ENCODE data around the gene MYO1B.

Gene MYO1B

GRCh38 chr2:191228333-191228732 lies 16.9 kb upstream of the MYO1B start:
- DNase-seq: no peak

DNA sequence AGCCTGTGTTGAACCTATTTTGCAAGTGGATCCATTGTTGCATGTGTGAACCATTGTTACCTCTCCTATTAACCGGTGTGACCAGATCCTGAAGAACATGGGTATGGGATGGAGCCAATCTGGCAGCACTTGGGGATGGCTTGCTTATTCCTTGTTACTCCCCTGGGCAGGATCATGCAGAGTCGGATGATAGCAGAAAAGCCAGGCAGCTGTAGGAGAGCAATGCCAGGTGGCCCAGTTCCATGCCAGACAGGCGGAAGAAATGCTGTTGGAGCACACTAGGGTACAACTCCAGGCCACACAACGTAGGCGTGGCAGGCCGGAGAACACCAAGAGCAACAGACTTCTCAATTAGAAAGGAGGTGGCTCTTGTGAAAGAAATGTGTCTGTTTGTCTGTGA lies 16.3 kb upstream of the MYO1B start:
- DNase-seq: no peak

- no peak for DNase-seq
Observed at GRCh38 chr2:191230174-191230573, 15.0 kb upstream of the MYO1B start.

DNA sequence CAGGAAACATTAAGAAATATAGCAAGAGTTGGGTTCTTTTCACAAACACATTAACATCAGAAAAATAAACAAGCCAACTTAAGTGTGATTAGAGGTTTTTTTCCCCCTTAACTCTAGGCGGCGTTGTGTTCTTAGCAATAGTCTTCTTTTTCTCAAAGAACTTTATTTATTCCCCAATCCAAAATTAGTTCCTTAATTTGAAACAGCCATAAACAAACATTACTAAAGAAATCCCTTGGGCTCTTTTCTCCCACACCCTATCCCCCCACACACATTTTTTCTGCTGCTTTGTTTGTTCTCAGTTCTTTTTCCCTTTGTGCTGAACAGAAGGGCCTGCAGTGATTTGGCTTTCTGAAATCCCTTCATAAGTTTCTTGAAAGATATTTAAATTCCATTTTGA lies 13.2 kb upstream of the MYO1B start:
- no peak for DNase-seq

- no peak for DNase-seq
Observed at GRCh38 chr2:191233533-191233932, 11.7 kb upstream of the MYO1B start.

- no peak for DNase-seq
Observed at GRCh38 chr2:191234376-191234775, 10.8 kb upstream of the MYO1B start.

- no peak for DNase-seq
Observed at GRCh38 chr2:191240871-191241270, 4.3 kb upstream of the MYO1B start.

DNA sequence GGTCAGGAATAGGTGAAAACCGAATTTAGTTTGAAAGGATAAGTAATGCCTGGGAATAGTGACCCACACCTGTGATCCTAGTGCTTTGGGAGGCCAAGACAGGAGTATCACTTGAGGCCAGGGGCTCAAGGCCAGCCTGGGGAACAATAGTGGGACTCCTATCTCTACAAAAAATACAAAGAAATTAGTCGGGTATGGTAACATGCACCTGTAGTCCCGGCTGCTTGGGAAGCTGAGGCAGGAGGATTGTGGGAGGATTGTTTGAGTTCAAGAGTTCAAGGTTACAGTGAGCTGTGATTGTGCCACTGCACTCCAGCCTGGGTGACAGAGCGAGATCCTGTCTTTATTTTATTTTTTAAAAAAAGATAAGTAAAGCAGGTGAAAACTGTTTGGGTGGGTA lies 3.8 kb upstream of the MYO1B start:
- no peak for DNase-seq

DNA sequence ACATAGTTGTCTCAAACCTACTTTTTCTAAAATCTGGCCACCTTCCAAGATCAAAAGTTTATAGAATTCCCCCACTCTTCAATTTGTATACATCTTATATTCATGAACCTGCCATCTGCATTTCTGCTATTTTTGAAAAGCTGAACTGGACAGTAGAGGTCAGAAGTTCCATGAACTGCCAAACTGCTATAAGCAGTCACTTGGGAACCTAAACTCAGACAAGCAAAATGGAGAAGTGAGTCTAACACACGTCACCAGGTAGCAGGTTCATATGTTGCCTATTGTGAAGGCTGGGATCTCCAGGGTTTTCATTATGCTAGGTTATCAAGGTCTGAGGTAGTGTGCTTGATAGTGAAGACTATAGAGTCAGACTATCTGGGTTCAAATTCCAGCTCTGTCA lies 2.0 kb upstream of the MYO1B start:
- no peak for DNase-seq

GRCh38 chr2:191244350-191244749 lies 854 bp upstream of the MYO1B start:
- no peak for DNase-seq

DNA sequence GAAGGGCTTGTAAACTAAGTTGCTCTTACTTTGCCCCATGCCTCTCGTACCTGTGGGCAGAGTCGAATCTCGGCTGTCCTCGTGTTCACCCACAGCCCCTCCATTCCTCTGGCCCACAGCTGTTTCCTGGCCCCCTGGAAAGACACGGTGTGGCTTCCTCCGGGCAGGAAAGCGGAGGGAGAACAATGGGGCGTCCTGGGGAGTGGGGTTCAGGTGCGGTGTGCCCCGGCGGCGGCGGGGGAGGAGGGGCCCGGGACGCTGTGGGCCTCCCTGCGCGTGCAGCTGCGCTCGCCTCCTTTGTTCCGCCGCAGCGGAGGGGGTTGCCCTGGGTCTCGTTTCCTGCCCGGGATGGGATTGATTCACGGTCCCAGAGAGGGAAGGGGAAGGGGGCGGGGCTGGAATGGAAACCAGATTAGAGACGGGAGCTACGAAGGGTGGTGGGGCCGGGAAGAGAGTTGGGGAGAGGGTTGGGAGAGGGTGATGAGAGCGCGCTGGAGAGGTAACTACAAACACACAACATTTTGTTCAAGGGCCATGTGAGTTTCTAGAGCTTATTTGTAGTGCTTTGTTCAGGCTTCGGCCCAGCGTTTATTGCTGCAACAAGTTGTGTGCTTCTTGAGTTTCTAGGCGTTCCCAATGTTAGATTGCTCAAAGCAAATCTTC lies 796 bp downstream of the MYO1B start:
- no peak for DNase-seq

GRCh38 chr2:191246820-191247380 lies 1.7 kb downstream of the MYO1B start:
- DNase-seq: no peak

- no peak for DNase-seq
Observed at GRCh38 chr2:191247381-191248057, 2.3 kb downstream of the MYO1B start.

DNA sequence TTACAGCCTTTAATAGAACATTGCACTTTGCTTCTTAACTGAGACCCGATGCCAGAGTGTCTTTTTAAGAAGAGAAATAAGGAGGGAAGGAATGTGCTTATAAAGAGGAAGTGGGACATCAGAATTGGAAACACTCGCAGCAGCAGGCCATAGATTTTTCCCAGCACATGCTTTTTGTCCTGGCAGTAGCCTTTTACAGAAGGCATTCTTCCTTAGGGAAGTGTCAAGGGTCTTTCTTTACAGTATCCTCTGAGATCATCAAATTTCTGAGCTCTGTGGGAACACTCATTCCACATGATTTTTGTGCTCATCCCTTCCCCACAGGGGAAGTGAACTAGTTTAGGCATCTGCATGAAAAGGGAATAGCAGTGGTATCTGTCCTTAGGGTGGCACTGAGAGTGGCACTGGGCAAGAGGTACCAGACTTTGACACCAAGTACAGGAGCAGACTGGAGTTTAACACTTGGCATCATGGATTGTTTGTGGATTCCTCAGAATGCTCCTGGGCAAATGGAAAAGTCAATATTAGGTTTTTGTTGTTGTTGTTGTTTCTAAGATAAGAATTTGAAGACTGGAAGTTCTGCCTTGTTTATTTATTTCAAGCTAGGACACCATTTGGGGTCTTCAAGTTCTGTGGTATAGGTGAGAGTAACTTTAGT lies 4.1 kb downstream of the MYO1B start:
- no peak for DNase-seq

DNA sequence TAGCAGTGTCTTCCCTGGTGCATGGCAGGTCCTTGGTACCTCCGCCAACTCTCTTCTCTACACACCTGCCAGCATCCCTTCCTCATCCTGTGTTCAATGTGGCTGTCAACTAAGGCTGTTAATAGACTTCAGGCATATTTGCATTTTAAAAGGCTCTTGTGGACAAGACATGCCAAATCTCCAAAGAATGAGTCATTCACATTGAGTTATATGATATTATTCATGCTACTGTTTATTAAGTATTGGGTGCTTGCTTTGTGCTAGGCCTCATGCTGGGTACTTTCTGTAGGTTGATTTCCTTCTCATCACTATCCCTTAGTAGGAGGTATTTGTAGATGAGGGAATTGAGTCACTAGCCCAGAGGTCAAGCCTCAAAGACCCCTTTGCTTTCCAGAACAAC lies 5.2 kb downstream of the MYO1B start:
- no peak for DNase-seq

DNA sequence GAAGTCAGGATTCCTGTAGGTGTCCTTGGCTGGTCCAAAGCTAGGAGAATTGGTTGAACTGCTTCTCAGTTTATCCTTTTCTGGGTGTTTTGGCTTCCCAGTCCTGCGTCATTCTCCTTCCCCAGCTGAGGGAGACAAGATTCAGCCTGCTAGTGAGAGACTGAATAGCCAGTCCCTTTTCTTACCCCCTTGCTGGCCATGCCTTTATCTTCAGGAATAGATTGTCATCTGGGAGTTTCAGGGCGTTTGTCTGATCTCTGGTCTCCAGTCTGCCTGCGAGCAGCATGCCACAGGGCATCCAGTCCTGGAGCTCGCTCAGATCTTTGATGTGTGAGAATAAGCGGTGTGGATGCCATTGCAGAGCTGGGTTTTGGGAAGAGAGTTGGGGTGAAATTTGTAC lies 5.8 kb downstream of the MYO1B start:
- DNase-seq: no peak

DNA sequence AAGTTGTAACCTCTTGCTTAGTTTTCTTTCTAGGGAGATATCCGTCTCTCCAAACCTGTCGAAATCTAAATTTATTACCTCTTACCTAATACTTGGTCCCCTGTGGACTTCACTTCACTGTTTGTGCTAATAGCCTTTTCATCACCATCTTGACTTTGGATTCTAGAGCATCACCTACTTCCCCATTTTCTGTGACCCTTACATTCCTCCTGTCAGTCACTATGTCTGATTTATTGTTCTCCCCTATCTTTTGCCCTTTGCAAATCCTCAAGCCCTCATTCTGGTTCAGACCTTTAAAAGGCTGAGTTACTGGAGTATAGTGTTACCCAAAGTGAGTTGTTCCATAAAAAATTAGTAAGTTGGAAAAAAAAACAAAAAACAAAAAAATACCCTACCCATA lies 7.5 kb downstream of the MYO1B start:
- DNase-seq: no peak

GRCh38 chr2:191253476-191253875 lies 8.3 kb downstream of the MYO1B start:
- no peak for DNase-seq

DNA sequence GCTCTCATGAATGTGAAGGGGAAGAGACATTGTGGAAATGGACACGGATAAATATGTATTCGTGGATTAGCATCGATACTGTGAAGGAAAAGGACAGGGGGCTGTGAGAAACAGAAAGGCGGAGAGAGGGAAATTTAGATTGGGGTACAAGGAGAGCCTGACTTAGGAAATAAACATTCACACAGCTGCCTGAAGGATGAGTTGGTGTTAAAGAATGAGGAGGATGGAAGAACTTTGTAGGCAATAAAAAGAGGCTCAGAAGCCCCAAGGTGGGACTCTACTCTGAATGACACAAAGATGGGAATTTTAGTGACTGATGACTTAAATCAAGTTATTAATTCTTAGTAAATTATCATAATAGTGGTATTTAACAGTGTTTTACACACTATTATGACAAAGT lies 10.1 kb downstream of the MYO1B start:
- no peak for DNase-seq

DNA sequence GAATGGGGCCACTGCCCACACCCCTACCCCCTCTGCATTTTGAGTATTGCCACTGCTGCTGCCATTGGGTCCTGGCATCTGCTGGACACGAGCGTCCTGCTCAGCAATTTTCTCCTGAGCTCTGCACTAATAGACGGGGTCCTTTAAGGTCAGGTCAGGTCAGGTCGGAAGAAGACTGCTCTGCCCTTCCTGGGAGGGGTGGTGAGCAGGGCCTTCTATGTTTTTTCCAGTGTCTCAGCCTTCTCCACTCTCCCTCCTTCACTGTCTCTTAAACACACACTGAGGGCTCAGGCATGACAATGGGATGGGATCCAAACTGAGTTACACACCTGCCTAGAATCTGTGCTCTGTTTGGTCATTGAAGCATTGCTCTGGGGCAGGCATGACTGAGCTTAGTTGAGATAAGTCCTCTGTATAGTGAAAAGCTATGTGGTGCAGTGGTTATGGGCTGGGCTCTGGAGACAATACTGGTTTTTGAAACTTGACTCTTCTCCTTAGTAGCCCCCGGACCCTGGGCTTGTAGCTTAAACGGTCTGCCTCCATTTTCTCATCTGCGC lies 10.6 kb downstream of the MYO1B start:
- DNase-seq: no peak

GRCh38 chr2:191257934-191258333 lies 12.7 kb downstream of the MYO1B start:
- DNase-seq: no peak

- no peak for DNase-seq
Observed at GRCh38 chr2:191258996-191259395, 13.8 kb downstream of the MYO1B start.

- no peak for DNase-seq
Observed at GRCh38 chr2:191262436-191262835, 17.2 kb downstream of the MYO1B start.

DNA sequence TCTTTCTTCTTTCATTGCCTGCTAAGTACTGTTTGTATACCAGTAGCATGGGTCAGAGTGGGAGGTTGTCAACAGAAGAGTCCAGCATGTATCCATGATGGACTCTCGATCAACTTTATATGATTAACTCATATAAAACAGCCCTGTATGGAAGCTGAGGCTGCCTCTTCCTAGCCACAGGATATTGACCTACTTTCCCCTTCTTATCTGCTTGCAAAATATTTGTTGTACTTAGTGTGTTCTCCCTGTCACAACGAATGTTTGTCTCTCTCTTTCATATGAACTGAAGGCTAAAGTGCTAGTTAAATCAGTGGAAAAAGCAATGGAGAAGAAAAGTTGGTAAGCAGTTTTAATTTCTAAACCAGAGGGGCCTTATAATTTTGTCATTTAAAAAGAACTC lies 17.8 kb downstream of the MYO1B start:
- no peak for DNase-seq

All from activated effector memory CD4-positive, alpha-beta T cell treated with Interleukin-2 at 50 U/mL for 16 hours (primary cell).